B cell (primary cell): ENCODE measurements around the gene TBC1D17.

Experiments
- EZH2 ChIP-seq: IDR thresholded peaks from 2 replicates; pipeline ENCODE4 v1.6.1; 2012; ENCODE audit warnings: borderline replicate concordance, low read depth, mild to moderate bottlenecking, moderate library complexity, low read length; ENCODE audit not compliant: insufficient read depth, poor library complexity, severe bottlenecking
- TF ChIP-seq, protein P1 (sequence below): fragments of 200-600 bp; IDR thresholded peaks from one replicate; pipeline ENCODE4 v1.8.0; 2022; ENCODE audit warnings: antibody characterized with exemption, mild to moderate bottlenecking

DNA sequence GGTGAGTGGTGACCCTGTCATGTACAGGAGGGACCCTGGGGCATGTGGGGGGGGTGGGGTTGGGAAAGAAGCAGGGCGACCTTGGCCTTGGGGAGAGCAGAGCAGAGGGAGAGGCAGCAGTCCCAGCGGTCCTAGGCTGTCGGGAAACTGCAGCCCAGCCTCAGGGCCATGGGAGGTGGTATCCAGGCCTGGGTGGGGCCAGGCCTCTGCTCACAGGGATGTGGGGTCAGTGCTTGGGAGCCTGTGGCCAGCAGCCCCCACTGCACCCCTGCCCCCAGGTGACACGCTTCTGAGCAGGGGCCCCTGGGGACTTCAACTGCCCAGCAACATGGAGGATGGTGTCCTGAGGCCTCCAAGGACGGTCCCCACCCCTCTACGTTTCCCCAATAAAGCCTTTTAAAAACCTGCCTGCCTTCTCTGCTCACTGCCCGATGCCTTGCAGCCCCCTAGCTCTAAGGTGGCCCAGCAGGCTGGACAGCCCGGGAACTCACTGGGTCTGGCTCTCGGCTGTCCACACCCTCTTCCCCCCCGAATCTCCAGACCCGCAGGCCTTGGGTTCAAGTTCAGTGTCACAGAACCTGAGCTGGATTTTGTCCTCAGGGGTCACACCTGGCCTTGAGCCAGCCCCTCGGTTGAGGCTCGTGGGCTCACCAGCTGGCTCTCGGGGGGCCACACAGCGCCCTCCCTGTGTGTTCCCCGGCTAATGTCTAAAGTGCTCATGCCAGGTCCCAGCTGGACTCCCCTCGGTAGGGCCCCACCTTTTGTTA is 17.0 kb upstream of the TBC1D17 start:
- TF ChIP-seq, protein P1, sequence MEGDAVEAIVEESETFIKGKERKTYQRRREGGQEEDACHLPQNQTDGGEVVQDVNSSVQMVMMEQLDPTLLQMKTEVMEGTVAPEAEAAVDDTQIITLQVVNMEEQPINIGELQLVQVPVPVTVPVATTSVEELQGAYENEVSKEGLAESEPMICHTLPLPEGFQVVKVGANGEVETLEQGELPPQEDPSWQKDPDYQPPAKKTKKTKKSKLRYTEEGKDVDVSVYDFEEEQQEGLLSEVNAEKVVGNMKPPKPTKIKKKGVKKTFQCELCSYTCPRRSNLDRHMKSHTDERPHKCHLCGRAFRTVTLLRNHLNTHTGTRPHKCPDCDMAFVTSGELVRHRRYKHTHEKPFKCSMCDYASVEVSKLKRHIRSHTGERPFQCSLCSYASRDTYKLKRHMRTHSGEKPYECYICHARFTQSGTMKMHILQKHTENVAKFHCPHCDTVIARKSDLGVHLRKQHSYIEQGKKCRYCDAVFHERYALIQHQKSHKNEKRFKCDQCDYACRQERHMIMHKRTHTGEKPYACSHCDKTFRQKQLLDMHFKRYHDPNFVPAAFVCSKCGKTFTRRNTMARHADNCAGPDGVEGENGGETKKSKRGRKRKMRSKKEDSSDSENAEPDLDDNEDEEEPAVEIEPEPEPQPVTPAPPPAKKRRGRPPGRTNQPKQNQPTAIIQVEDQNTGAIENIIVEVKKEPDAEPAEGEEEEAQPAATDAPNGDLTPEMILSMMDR = no peak
- no peak for TF ChIP-seq EZH2
